ENCODE results near the gene SPPL2B.

The SPPL2B gene

DNA sequence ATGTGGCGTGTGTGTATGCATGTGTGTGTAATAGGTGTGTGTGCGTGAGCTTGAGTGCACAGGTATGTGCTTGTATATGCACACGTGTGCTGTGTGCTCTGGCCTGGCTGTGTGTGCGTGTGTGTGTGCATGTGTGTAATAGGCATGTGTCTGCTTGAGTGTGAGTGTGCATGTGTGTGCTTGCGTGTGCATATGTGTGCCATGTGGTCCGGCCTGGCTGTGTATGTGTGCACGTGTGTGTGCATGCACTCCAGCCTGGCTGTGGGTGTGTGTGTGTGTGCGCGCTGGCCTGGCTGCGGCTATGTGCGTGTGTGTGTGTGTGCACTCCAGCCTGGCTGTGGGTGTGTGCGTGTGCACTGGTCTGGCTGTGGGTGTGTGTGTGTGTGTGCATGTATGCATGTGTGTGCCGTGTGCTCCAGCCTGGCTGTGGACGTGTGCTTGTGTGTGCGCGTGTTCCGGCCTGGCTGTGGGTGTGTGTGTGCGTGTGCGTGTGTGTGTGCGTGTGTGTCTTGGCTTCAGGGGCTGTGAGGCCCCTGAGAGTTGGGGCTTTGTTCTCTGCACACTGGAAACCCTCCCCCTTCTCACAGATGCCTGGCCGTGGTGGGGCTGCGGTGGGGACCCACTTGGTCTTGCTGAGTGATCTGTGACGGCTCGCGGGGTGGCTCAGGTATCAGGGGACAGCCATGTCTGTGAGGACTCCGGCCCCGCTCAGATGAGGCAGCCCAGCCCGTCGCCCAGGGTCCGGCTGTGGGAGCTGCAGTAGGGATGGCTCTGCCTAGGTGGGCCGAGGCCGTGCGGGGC lies 8.2 kb downstream of the SPPL2B start (continued):
- TF ChIP-seq CSRNP3 (CRISPR knock-in tag; IDR thresholded peaks at IDR 0.05) (no peak), ZFP30 (CRISPR knock-in tag; IDR thresholded peaks at IDR 0.05) (no peak)

GRCh38 chr19:2337329-2337707 lies 8.8 kb downstream of the SPPL2B start:
- peak; percentile 49 for ATAC-seq
- TF ChIP-seq, protein P1, sequence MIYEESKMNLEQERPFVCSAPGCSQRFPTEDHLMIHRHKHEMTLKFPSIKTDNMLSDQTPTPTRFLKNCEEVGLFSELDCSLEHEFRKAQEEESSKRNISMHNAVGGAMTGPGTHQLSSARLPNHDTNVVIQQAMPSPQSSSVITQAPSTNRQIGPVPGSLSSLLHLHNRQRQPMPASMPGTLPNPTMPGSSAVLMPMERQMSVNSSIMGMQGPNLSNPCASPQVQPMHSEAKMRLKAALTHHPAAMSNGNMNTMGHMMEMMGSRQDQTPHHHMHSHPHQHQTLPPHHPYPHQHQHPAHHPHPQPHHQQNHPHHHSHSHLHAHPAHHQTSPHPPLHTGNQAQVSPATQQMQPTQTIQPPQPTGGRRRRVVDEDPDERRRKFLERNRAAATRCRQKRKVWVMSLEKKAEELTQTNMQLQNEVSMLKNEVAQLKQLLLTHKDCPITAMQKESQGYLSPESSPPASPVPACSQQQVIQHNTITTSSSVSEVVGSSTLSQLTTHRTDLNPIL (CRISPR knock-in tag; IDR thresholded peaks at IDR 0.05; ENCODE audit: low read depth) = no peak
- TF ChIP-seq BACH2 (CRISPR knock-in tag; IDR thresholded peaks at IDR 0.05; ENCODE audit: borderline replicate concordance) (no peak), PATZ1 (CRISPR knock-in tag; IDR thresholded peaks at IDR 0.05; ENCODE audit: borderline replicate concordance) (no peak), OSR1 (CRISPR knock-in tag; IDR thresholded peaks at IDR 0.05) (no peak), ZNF70 (CRISPR knock-in tag; IDR thresholded peaks at IDR 0.05) (no peak), ZNF8 (CRISPR knock-in tag; IDR thresholded peaks at IDR 0.05) (no peak), ESRRG (CRISPR knock-in tag; IDR thresholded peaks at IDR 0.05) (no peak), POU6F1 (CRISPR knock-in tag; IDR thresholded peaks at IDR 0.05; ENCODE audit: borderline replicate concordance, low read depth) (no peak), ZC3H10 (CRISPR knock-in tag; IDR thresholded peaks at IDR 0.05) (no peak), TOX (CRISPR knock-in tag; IDR thresholded peaks at IDR 0.05; ENCODE audit: borderline replicate concordance) (no peak), ZFP30 (CRISPR knock-in tag; IDR thresholded peaks at IDR 0.05) (no peak), ZFP3 (CRISPR knock-in tag; IDR thresholded peaks at IDR 0.05) (no peak), ISL1 (CRISPR knock-in tag; IDR thresholded peaks at IDR 0.05) (no peak), GLIS3 (CRISPR knock-in tag; IDR thresholded peaks at IDR 0.05) (no peak), CSRNP3 (CRISPR knock-in tag; IDR thresholded peaks at IDR 0.05) (no peak), ZNF565 (CRISPR knock-in tag; conservative IDR thresholded peaks at IDR 0.05; ENCODE audit: low read depth) (no peak)
- TF ChIP-seq, protein P2, sequence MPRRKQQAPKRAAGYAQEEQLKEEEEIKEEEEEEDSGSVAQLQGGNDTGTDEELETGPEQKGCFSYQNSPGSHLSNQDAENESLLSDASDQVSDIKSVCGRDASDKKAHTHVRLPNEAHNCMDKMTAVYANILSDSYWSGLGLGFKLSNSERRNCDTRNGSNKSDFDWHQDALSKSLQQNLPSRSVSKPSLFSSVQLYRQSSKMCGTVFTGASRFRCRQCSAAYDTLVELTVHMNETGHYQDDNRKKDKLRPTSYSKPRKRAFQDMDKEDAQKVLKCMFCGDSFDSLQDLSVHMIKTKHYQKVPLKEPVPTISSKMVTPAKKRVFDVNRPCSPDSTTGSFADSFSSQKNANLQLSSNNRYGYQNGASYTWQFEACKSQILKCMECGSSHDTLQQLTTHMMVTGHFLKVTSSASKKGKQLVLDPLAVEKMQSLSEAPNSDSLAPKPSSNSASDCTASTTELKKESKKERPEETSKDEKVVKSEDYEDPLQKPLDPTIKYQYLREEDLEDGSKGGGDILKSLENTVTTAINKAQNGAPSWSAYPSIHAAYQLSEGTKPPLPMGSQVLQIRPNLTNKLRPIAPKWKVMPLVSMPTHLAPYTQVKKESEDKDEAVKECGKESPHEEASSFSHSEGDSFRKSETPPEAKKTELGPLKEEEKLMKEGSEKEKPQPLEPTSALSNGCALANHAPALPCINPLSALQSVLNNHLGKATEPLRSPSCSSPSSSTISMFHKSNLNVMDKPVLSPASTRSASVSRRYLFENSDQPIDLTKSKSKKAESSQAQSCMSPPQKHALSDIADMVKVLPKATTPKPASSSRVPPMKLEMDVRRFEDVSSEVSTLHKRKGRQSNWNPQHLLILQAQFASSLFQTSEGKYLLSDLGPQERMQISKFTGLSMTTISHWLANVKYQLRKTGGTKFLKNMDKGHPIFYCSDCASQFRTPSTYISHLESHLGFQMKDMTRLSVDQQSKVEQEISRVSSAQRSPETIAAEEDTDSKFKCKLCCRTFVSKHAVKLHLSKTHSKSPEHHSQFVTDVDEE (CRISPR knock-in tag; IDR thresholded peaks at IDR 0.05) = no peak

GRCh38 chr19:2338055-2338615 lies 9.7 kb downstream of the SPPL2B start:
- ATAC-seq = no peak
- no peak for TF ChIP-seq CSRNP3 (CRISPR knock-in tag; IDR thresholded peaks at IDR 0.05)
- TF ChIP-seq ZNF70 (CRISPR knock-in tag; IDR thresholded peaks at IDR 0.05) = no peak
- TF ChIP-seq ZNF565 (CRISPR knock-in tag; conservative IDR thresholded peaks at IDR 0.05; ENCODE audit: low read depth) = no peak
- TF ChIP-seq ZC3H10 (CRISPR knock-in tag; IDR thresholded peaks at IDR 0.05) = no peak
- no peak for TF ChIP-seq ISL1 (CRISPR knock-in tag; IDR thresholded peaks at IDR 0.05)
- no peak for TF ChIP-seq RARB (CRISPR knock-in tag; IDR thresholded peaks at IDR 0.05)
- no peak for TF ChIP-seq POU6F1 (CRISPR knock-in tag; IDR thresholded peaks at IDR 0.05; ENCODE audit: borderline replicate concordance, low read depth)
- TF ChIP-seq SNAI2 (CRISPR knock-in tag; IDR thresholded peaks at IDR 0.05) = no peak

All from SK-N-SH treated with all-trans-retinoic acid at 6 μM for 48 hours (cell line).